Measurements from ENCODE around the gene PTTG2. TPM values are rescaled to one million over a fixed set of nuclear protein-coding genes. Genes with fewer than 3 reads are reported as not detected.

Gene PTTG2
- polyA plus RNA-seq, 1 of the 3 experiments (the other 2 are of a cell fraction) = not detected

DNA sequence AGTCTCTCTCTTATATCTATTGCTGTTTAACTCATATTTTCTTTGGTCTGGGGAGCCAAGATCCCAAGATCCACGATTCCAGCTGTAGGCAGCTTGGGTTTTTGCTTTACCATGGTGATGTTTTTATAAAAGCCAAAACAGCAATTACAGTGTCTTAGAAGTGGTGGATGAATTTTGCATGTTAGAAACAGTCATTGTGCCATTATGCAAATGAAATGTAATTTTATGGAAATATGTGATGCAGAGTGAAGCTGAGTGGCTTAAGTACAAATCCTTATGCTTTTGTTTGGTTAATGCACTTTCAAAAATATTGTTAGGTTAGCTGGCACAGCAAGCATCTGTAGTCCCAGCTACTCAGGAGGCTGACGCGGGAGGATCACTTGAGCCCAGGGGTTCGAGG lies 32.8 kb upstream of the PTTG2 start:
- ChIA-PET POLR2A (no interaction called here), CTCF (interaction anchor here (1.5 kb wide), 1 partner anchor 33 kb away, joined by 3 read pairs; no protein-coding TSS in a partner anchor)
- DNase-seq = no peak
- Histone ChIP-seq H3K9me2 (no peaks in the 10 kb centered on the region), H3K9ac (no peak overlapping the region), H3K79me2 (ENCODE audit: insufficient read depth) (no peaks in the 10 kb centered on the region), H3K4me3 (ENCODE audit: low read depth in 2 of 2, low read length in 1 of 2) (no peak overlapping the region), H3K4me2 (no peak overlapping the region), H3K9me3 (no peaks in the 10 kb centered on the region), H3K4me1 (ENCODE audit: control insufficient read depth in 1 of 2, insufficient read depth in 2 of 2, low read depth in 1 of 2, low read length in 1 of 2) (peaks cover 4 to 14% of the 10 kb centered on the region in 2 experiments; a peak in 3 of 4 replicates), H3K36me3 (replicated peaks in 1 of 2; ENCODE audit: control insufficient read depth in 1 of 2, insufficient read depth in 2 of 2, low read length in 1 of 2) (no peaks in the 10 kb centered on the region), H3K27ac (ENCODE audit: low read depth in 2 of 2, low read length in 1 of 2) (no peak overlapping the region), H3K27me3 (ENCODE audit: insufficient read depth) (peaks cover 20% of the 10 kb centered on the region), H2AFZ (ENCODE audit: low read depth) (no peak overlapping the region), H3F3A (replicated peaks; ENCODE audit: insufficient read depth) (peaks cover 9% of the 10 kb centered on the region), H4K20me1 (ENCODE audit: insufficient read depth) (0 out of 2 replicates have a peak, but pooled peaks cover 3% of the 10 kb centered on the region)
- 64% methylated on average over 4 of the region's 4 CpGs for WGBS (ENCODE audit: low lambda C conversion rate)
- no peak for TF ChIP-seq CTCF (IDR thresholded peaks at IDR 0.05)
- no peak for TF ChIP-seq RCOR1 (IDR thresholded peaks at IDR 0.05; ENCODE audit: low read length)
- no peak for TF ChIP-seq TCF12 (IDR thresholded peaks at IDR 0.05)
- TF ChIP-seq FOXJ3 (CRISPR knock-in tag; IDR thresholded peaks at IDR 0.05) = no peak
- TF ChIP-seq, protein P1, sequence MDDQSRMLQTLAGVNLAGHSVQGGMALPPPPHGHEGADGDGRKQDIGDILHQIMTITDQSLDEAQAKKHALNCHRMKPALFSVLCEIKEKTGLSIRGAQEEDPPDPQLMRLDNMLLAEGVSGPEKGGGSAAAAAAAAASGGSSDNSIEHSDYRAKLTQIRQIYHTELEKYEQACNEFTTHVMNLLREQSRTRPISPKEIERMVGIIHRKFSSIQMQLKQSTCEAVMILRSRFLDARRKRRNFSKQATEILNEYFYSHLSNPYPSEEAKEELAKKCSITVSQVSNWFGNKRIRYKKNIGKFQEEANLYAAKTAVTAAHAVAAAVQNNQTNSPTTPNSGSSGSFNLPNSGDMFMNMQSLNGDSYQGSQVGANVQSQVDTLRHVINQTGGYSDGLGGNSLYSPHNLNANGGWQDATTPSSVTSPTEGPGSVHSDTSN (IDR thresholded peaks at IDR 0.05) = no peak
- TF ChIP-seq TAF1 (IDR thresholded peaks at IDR 0.05; ENCODE audit: borderline replicate concordance, low read depth, low read length) = no peak
- no peak for TF ChIP-seq MAX (IDR thresholded peaks at IDR 0.05; ENCODE audit: low read depth)
- TF ChIP-seq, protein P2, sequence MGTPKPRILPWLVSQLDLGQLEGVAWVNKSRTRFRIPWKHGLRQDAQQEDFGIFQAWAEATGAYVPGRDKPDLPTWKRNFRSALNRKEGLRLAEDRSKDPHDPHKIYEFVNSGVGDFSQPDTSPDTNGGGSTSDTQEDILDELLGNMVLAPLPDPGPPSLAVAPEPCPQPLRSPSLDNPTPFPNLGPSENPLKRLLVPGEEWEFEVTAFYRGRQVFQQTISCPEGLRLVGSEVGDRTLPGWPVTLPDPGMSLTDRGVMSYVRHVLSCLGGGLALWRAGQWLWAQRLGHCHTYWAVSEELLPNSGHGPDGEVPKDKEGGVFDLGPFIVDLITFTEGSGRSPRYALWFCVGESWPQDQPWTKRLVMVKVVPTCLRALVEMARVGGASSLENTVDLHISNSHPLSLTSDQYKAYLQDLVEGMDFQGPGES (IDR thresholded peaks at IDR 0.05; ENCODE audit: low read depth, low read length) = no peak
- TF ChIP-seq MEF2A (IDR thresholded peaks at IDR 0.05; ENCODE audit: borderline replicate concordance, low read depth) = no peak
- TF ChIP-seq GATA2 (CRISPR knock-in tag; IDR thresholded peaks at IDR 0.05) = no peak
- no peak for TF ChIP-seq SMC3 (IDR thresholded peaks at IDR 0.05; ENCODE audit: low read depth, low read length)
- TF ChIP-seq YY1 (IDR thresholded peaks at IDR 0.05; ENCODE audit: low read depth) = no peak
- TF ChIP-seq MXI1 (IDR thresholded peaks at IDR 0.05; ENCODE audit: low read depth, low read length) = no peak
- TF ChIP-seq SIN3A (IDR thresholded peaks at IDR 0.05; ENCODE audit: borderline replicate concordance, low read depth, low read length) = no peak
- TF ChIP-seq USF1 (IDR thresholded peaks at IDR 0.05; ENCODE audit: borderline replicate concordance, low read depth) = no peak

Data from SK-N-SH (cell line).